ENCODE results near the gene SMAD6. TPM values are rescaled to one million over a fixed set of nuclear protein-coding genes. Genes with fewer than 3 reads are reported as not detected.

SMAD6 gene
- polyA plus RNA-seq (2013) = 29.5 and 30.6 TPM in 2 replicates

DNA sequence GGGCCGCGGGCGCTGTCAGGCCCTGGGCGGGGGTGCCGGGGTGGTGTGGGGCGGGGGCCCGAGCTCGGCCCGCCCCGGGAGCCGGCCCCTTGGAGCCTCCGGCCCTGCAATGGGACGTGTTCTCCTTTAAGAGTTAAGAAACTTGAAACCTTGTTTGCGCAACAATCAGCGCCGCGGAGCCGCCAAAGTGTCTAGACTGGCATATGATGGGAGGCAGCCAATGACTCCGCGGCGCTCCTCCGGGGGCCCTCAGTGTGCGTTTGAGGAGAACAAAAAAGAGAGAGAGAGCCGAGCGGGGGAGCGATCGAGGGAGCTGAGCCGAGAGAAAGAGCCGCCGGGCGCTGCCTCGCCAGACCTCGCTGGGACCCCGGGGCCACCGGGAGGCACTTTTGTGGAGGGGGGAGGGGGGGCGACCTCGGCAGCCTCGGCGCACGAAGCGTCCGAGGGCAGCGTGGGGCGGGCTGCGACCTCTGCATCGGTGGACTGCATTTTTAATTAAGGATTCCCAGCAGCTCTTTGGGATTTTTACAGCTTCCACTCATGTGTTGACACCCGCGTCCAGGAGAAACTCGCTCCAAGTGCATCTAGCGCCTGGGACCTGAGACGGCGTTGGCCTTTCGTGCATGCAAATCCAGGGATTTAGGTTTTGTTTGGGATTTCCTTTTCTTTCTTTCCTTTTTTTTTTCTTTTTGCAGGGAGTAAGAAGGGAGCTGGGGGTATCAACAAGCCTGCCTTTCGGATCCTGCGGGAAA lies at the start of gene SMAD6:
SMAD6 (plus strand) TSS at position 202 of the 752 bp plus-strand sequence. CDS start 1,023 bp downstream, outside the sequence.
- Histone ChIP-seq H2BK5ac (ENCODE audit: low read depth, low read length, poor library complexity) (peak within 1 kb of the TSS; percentile 94), H3K36me3 (ENCODE audit: control insufficient read depth in 1 of 2, insufficient read depth in 2 of 2, low read length in 2 of 2) (peaks cover 27% of the 10 kb centered on the region in 2 experiments), H3K9me3 (ENCODE audit: insufficient read depth, low read depth, low read length) (no peaks in the 10 kb centered on the region), H4K8ac (ENCODE audit: low read depth, low read length) (peak within 1 kb of the TSS; percentile 62), H3K4me1 (ENCODE audit: control insufficient read depth in 1 of 2, insufficient read depth in 2 of 2, low read length in 2 of 2) (peaks cover 16 to 25% of the 10 kb centered on the region in 2 experiments), H3K4ac (ENCODE audit: low read depth, low read length) (peak within 1 kb of the TSS; percentile 92), H4K12ac (ENCODE audit: low read depth, low read length) (peak within 1 kb of the TSS; percentile 43), H2BK12ac (ENCODE audit: low read length) (peak within 1 kb of the TSS; percentile 67), H3K4me3 (ENCODE audit: low read depth, low read length) (peak within 1 kb of the TSS; percentile 95), H3K27me3 (ENCODE audit: insufficient read depth, low read length) (no peaks in the 10 kb centered on the region), H3K14ac (ENCODE audit: low read length) (peak within 1 kb of the TSS; percentile 95), H2AFZ (ENCODE audit: insufficient read depth, low read length, poor library complexity) (peak within 1 kb of the TSS; percentile 66), H4K91ac (ENCODE audit: low read depth, low read length) (peak within 1 kb of the TSS; percentile 87), H3K18ac (ENCODE audit: low read length) (peak within 1 kb of the TSS; percentile 98), H2AK5ac (ENCODE audit: low read length) (peak within 1 kb of the TSS; percentile 13), H3K23ac (ENCODE audit: low read length) (no peak within 1 kb of the TSS), H3K4me2 (ENCODE audit: low read length) (peak within 1 kb of the TSS; percentile 96), H2BK120ac (ENCODE audit: insufficient read depth, low read length, poor library complexity) (peak within 1 kb of the TSS; percentile 79), H3K79me2 (ENCODE audit: control insufficient read depth, insufficient read depth, low read length, poor library complexity) (peaks cover 45% of the 10 kb centered on the region), H3K9ac (ENCODE audit: low read length) (peak within 1 kb of the TSS; percentile 98), H3K27ac (ENCODE audit: low read depth, low read length) (peak within 1 kb of the TSS; percentile 97), H3K79me1 (ENCODE audit: low read length) (peaks cover 48% of the 10 kb centered on the region)
- WGBS (ENCODE audit: extremely low coverage, insufficient coverage, insufficient read length) = no CpG with 5 or more reads among the region's 55 CpGs
- DNase-seq = peak; percentile 96 to 99

DNA sequence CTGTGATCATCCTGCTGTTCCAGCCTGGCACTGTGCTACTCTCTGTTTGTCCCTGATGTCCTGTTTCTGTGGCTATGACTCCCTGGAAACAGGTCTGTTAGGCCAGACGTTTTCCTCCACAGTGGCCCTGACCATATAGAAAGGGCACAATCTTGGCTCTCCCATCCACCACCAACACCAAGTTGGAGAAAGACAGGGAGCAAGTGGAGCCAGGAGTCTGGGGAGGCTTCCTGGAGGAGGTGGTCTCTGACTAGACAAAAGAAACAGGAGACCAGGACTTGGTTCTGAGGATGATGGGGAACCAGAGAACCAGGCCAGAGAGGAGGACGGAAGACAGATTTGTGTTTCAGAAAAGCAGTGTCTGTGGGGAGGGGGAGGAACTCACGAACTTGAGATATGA lies 49.2 kb upstream of the SMAD6 start:
- peak overlapping the region; percentile 3 for H2BK12ac ChIP-seq (ENCODE audit: low read length)
- WGBS (ENCODE audit: extremely low coverage, insufficient coverage, insufficient read length) = no CpG with 5 or more reads among the region's 3 CpGs
- peak overlapping the region; percentile 93 for H4K91ac ChIP-seq (ENCODE audit: low read depth, low read length)
- no peaks in the 10 kb centered on the region for H3K79me2 ChIP-seq (ENCODE audit: control insufficient read depth, insufficient read depth, low read length, poor library complexity)
- no peak overlapping the region for H3K4me2 ChIP-seq (ENCODE audit: low read length)
- no peak for DNase-seq
- H3K4ac ChIP-seq (ENCODE audit: low read depth, low read length) = no peak overlapping the region
- H4K8ac ChIP-seq (ENCODE audit: low read depth, low read length) = peak overlapping the region; percentile 3
- H3K18ac ChIP-seq (ENCODE audit: low read length) = no peak overlapping the region
- H3K79me1 ChIP-seq (ENCODE audit: low read length) = peaks cover 42% of the 10 kb centered on the region
- H3K4me1 ChIP-seq (ENCODE audit: control insufficient read depth in 1 of 2, insufficient read depth in 2 of 2, low read length in 2 of 2) = peaks cover 35 to 49% of the 10 kb centered on the region in 2 experiments
- no peak overlapping the region for H3K4me3 ChIP-seq (ENCODE audit: low read depth, low read length)
- H3K36me3 ChIP-seq (ENCODE audit: control insufficient read depth in 1 of 2, insufficient read depth in 2 of 2, low read length in 2 of 2) = no peaks in the 10 kb centered on the region
- H3K9me3 ChIP-seq (ENCODE audit: insufficient read depth, low read depth, low read length) = no peaks in the 10 kb centered on the region
- no peak overlapping the region for H2AFZ ChIP-seq (ENCODE audit: insufficient read depth, low read length, poor library complexity)
- no peak overlapping the region for H2AK5ac ChIP-seq (ENCODE audit: low read length)
- H3K27me3 ChIP-seq (ENCODE audit: insufficient read depth, low read length) = no peaks in the 10 kb centered on the region
- H3K23ac ChIP-seq (ENCODE audit: low read length) = no peak overlapping the region
- no peak overlapping the region for H3K14ac ChIP-seq (ENCODE audit: low read length)
- H4K12ac ChIP-seq (ENCODE audit: low read depth, low read length) = no peak overlapping the region
- no peak overlapping the region for H2BK5ac ChIP-seq (ENCODE audit: low read depth, low read length, poor library complexity)
- H3K9ac ChIP-seq (ENCODE audit: low read length) = no peak overlapping the region
- no peak overlapping the region for H3K27ac ChIP-seq (ENCODE audit: low read depth, low read length)
- H2BK120ac ChIP-seq (ENCODE audit: insufficient read depth, low read length, poor library complexity) = no peak overlapping the region

GRCh38 chr15:66653398-66653797 lies 48.6 kb upstream of the SMAD6 start:
- DNase-seq = no peak
- H4K8ac ChIP-seq (ENCODE audit: low read depth, low read length) = no peak overlapping the region
- no peak overlapping the region for H3K9ac ChIP-seq (ENCODE audit: low read length)
- no peaks in the 10 kb centered on the region for H3K36me3 ChIP-seq (ENCODE audit: control insufficient read depth in 1 of 2, insufficient read depth in 2 of 2, low read length in 2 of 2)
- peak overlapping the region; percentile 9 for H3K4ac ChIP-seq (ENCODE audit: low read depth, low read length)
- no CpG with 5 or more reads among the region's 6 CpGs for WGBS (ENCODE audit: extremely low coverage, insufficient coverage, insufficient read length)
- no peaks in the 10 kb centered on the region for H3K9me3 ChIP-seq (ENCODE audit: insufficient read depth, low read depth, low read length)
- peak overlapping the region; percentile 54 for H3K14ac ChIP-seq (ENCODE audit: low read length)
- no peak overlapping the region for H3K27ac ChIP-seq (ENCODE audit: low read depth, low read length)
- H3K4me3 ChIP-seq (ENCODE audit: low read depth, low read length) = no peak overlapping the region
- H3K23ac ChIP-seq (ENCODE audit: low read length) = no peak overlapping the region
- H4K12ac ChIP-seq (ENCODE audit: low read depth, low read length) = no peak overlapping the region
- no peaks in the 10 kb centered on the region for H3K27me3 ChIP-seq (ENCODE audit: insufficient read depth, low read length)
- no peak overlapping the region for H3K18ac ChIP-seq (ENCODE audit: low read length)
- no peak overlapping the region for H2BK5ac ChIP-seq (ENCODE audit: low read depth, low read length, poor library complexity)
- H3K4me2 ChIP-seq (ENCODE audit: low read length) = no peak overlapping the region
- H2AFZ ChIP-seq (ENCODE audit: insufficient read depth, low read length, poor library complexity) = no peak overlapping the region
- H3K79me1 ChIP-seq (ENCODE audit: low read length) = peaks cover 44% of the 10 kb centered on the region
- no peaks in the 10 kb centered on the region for H3K79me2 ChIP-seq (ENCODE audit: control insufficient read depth, insufficient read depth, low read length, poor library complexity)
- peak overlapping the region; percentile 39 for H2BK120ac ChIP-seq (ENCODE audit: insufficient read depth, low read length, poor library complexity)
- H2AK5ac ChIP-seq (ENCODE audit: low read length) = peak overlapping the region; percentile 25
- H2BK12ac ChIP-seq (ENCODE audit: low read length) = peak overlapping the region; percentile 28
- H4K91ac ChIP-seq (ENCODE audit: low read depth, low read length) = peak overlapping the region; percentile 93
- peaks cover 38 to 52% of the 10 kb centered on the region in 2 experiments for H3K4me1 ChIP-seq (ENCODE audit: control insufficient read depth in 1 of 2, insufficient read depth in 2 of 2, low read length in 2 of 2)

- Histone ChIP-seq H3K14ac (ENCODE audit: low read length) (peak overlapping the region; percentile 54), H3K4me2 (ENCODE audit: low read length) (no peak overlapping the region), H3K18ac (ENCODE audit: low read length) (peak overlapping the region; percentile 31), H3K9ac (ENCODE audit: low read length) (no peak overlapping the region), H3K9me3 (ENCODE audit: insufficient read depth, low read depth, low read length) (no peaks in the 10 kb centered on the region), H4K12ac (ENCODE audit: low read depth, low read length) (no peak overlapping the region), H3K36me3 (ENCODE audit: control insufficient read depth in 1 of 2, insufficient read depth in 2 of 2, low read length in 2 of 2) (no peaks in the 10 kb centered on the region), H3K4me1 (ENCODE audit: control insufficient read depth in 1 of 2, insufficient read depth in 2 of 2, low read length in 2 of 2) (peaks cover 38 to 52% of the 10 kb centered on the region in 2 experiments), H3K27ac (ENCODE audit: low read depth, low read length) (no peak overlapping the region), H2AK5ac (ENCODE audit: low read length) (peak overlapping the region; percentile 25), H3K79me2 (ENCODE audit: control insufficient read depth, insufficient read depth, low read length, poor library complexity) (no peaks in the 10 kb centered on the region), H3K79me1 (ENCODE audit: low read length) (peaks cover 44% of the 10 kb centered on the region), H4K91ac (ENCODE audit: low read depth, low read length) (peak overlapping the region; percentile 93), H2BK5ac (ENCODE audit: low read depth, low read length, poor library complexity) (peak overlapping the region; percentile 17), H2BK12ac (ENCODE audit: low read length) (peak overlapping the region; percentile 28), H3K23ac (ENCODE audit: low read length) (no peak overlapping the region), H4K8ac (ENCODE audit: low read depth, low read length) (peak overlapping the region; percentile 51), H3K27me3 (ENCODE audit: insufficient read depth, low read length) (no peaks in the 10 kb centered on the region), H2AFZ (ENCODE audit: insufficient read depth, low read length, poor library complexity) (no peak overlapping the region), H3K4ac (ENCODE audit: low read depth, low read length) (peak overlapping the region; percentile 21), H3K4me3 (ENCODE audit: low read depth, low read length) (no peak overlapping the region), H2BK120ac (ENCODE audit: insufficient read depth, low read length, poor library complexity) (peak overlapping the region; percentile 39)
- no CpG with 5 or more reads among the region's 13 CpGs for WGBS (ENCODE audit: extremely low coverage, insufficient coverage, insufficient read length)
- no peak for DNase-seq
Measured at GRCh38 chr15:66653852-66654251, 48.2 kb upstream of the SMAD6 start.

Measured in trophoblast cell (in vitro differentiated cells and primary cell).